ENCODE results near the gene NAE1.

GRCh38 chr16:66873685-66874055 lies 42.9 kb upstream of the NAE1 start:
- TF ChIP-seq CTCF (IDR thresholded peaks at IDR 0.05) (no peak), POLR2A (IDR thresholded peaks at IDR 0.05) (no peak)

All from body of pancreas (tissue), 4 donors.